Lower leg skin (tissue), 3 donors: ENCODE measurements around the gene RASL10B.

Source experiments
- CTCF ChIP-seq, 3 donors: fragments of 450-650 bp; IDR thresholded peaks; one replicate each; pipeline ENCODE4 v1.5.1; 2016; ENCODE audit warnings: antibody characterized with exemption in 3 of 3, mild to moderate bottlenecking in 3 of 3, moderate library complexity in 2 of 3
- POLR2A ChIP-seq, 2 donors: fragments of 450-650 bp; IDR thresholded peaks; one replicate each; pipeline ENCODE4 v1.6.1; 2016 to 2017; ENCODE audit warnings: antibody characterized with exemption in 2 of 2, mild to moderate bottlenecking in 1 of 2, moderate library complexity in 1 of 2

GRCh38 chr17:35683591-35683990, 47.8 kb upstream of the RASL10B start:
- TF ChIP-seq CTCF (IDR thresholded peaks at IDR 0.05) (no peak), POLR2A (IDR thresholded peaks at IDR 0.05) (no peak)
